HepG2 (cell line): Measurements from ENCODE around the gene HSF4. TPM values are rescaled to one million over a fixed set of nuclear protein-coding genes. Genes with fewer than 3 reads are reported as not detected.

Experiments
- CEBPB ChIP-seq: IDR thresholded peaks from 2 replicates; pipeline ENCODE4 v1.6.1; 2011; ENCODE audit warnings: low read depth, low read length, improper control_type of control experiment, borderline replicate concordance
- GTF3A ChIP-seq: sonication (generic); formaldehyde crosslinking; conservative IDR thresholded peaks from 2 replicates; pipeline ENCODE4 v1.4.0; 2020; ENCODE audit warnings: mild to moderate bottlenecking, missing genetic modification reagents
- HNF4G ChIP-seq, 2 experiments: sonication (generic) in 1 of 2; formaldehyde crosslinking in 1 of 2; IDR thresholded peaks; 2 replicates each; pipeline versions ENCODE4 v1.4.0 to v1.6.1; 2011 to 2020; ENCODE audit warnings: borderline replicate concordance in 2 of 2, low read depth in 2 of 2, mild to moderate bottlenecking in 2 of 2, low read length in 1 of 2, missing genetic modification reagents in 1 of 2, moderate library complexity in 1 of 2
- MXD3 ChIP-seq: IDR thresholded peaks from 2 replicates; pipeline ENCODE4 v1.6.1; 2016; ENCODE audit warnings: mild to moderate bottlenecking, missing biosample characterization, missing genetic modification reagents
- NBN ChIP-seq: fragments of 450-650 bp; conservative IDR thresholded peaks from 2 replicates; pipeline ENCODE4 v1.6.1; 2017
- NFRKB ChIP-seq: fragments of 450-650 bp; IDR thresholded peaks from 2 replicates; pipeline ENCODE4 v1.6.1; 2017
- U2AF1 ChIP-seq: fragments of 200-400 bp; formaldehyde crosslinking; optimal IDR thresholded peaks from 2 replicates; pipeline ENCODE3; 2017; ENCODE audit warnings: mild to moderate bottlenecking, low read depth, low read length
- ZBTB4 ChIP-seq: sonication (generic); formaldehyde crosslinking; IDR thresholded peaks from 2 replicates; pipeline ENCODE4 v1.4.0; 2020; ENCODE audit warnings: missing genetic modification reagents, mild to moderate bottlenecking, borderline replicate concordance
- ZFYVE20 ChIP-seq: sonication (generic); formaldehyde crosslinking; IDR thresholded peaks from 2 replicates; pipeline ENCODE4 v1.8.0; 2023; ENCODE audit warnings: low read depth, mild to moderate bottlenecking, moderate library complexity, missing genetic modification reagents, borderline replicate concordance
- ZNF335 ChIP-seq: sonication (generic); formaldehyde crosslinking; IDR thresholded peaks from 2 replicates; pipeline ENCODE4 v1.4.0; 2020; ENCODE audit warnings: missing genetic modification reagents
- ZNF430 ChIP-seq: sonication (generic); formaldehyde crosslinking; IDR thresholded peaks from 2 replicates; pipeline ENCODE4 v1.9.0; 2021; ENCODE audit warnings: mild to moderate bottlenecking, missing genetic modification reagents
- ZNF446 ChIP-seq: sonication (generic); formaldehyde crosslinking; IDR thresholded peaks from 2 replicates; pipeline ENCODE4 v1.5.0; 2020; ENCODE audit warnings: mild to moderate bottlenecking, missing genetic modification reagents
- ZNF646 ChIP-seq: sonication (generic); formaldehyde crosslinking; IDR thresholded peaks from 2 replicates; pipeline ENCODE4 v1.9.0; 2021; ENCODE audit warnings: mild to moderate bottlenecking, missing genetic modification reagents
- ZNF780A ChIP-seq: sonication (generic); formaldehyde crosslinking; IDR thresholded peaks from 2 replicates; pipeline ENCODE4 v1.8.0; 2022; ENCODE audit warnings: mild to moderate bottlenecking, missing genetic modification reagents, moderate library complexity
- ZZZ3 ChIP-seq: sonication (generic); formaldehyde crosslinking; IDR thresholded peaks from 2 replicates; pipeline ENCODE4 v1.4.0; 2020; ENCODE audit warnings: missing genetic modification reagents, mild to moderate bottlenecking, borderline replicate concordance
- polyA plus RNA-seq, 8 experiments: library from polyadenylated mRNA; depleted of rRNA in 3 of 8; stranded (reverse) in 7 of 8; unstranded in 1 of 8; fragments of >200 nt; fragmentation: Illumina TruSeq in 4 of 8; extraction: Trizol in 4 of 8; gene quantifications; 2 replicates each; pipeline versions ENCODE4 v1.2.1 to v1.2.3, GENCODE V29; 2011 to 2016; ENCODE audit warnings: low read depth in 4 of 8, missing spikeins in 1 of 8, mixed read lengths in 1 of 8; ENCODE audit not compliant: insufficient read depth in 1 of 8
- total RNA-seq, 5 experiments: library from RNA; depleted of rRNA; stranded (reverse); fragments of >200 nt; fragmentation: Illumina TruSeq; extraction: Trizol; gene quantifications; 2 replicates each; pipeline ENCODE4 v1.2.3, GENCODE V29; 2016; ENCODE audit warnings: low read depth in 1 of 5
- TF ChIP-seq, protein P1 (sequence below): sonication (generic); formaldehyde crosslinking; IDR thresholded peaks from 2 replicates; pipeline ENCODE4 v1.8.0; 2022; ENCODE audit warnings: mild to moderate bottlenecking, missing genetic modification reagents, moderate library complexity
- TF ChIP-seq, protein P2 (sequence below): sonication (generic); formaldehyde crosslinking; IDR thresholded peaks from 2 replicates; pipeline ENCODE4 v1.4.0; 2020; ENCODE audit warnings: missing genetic modification reagents, borderline replicate concordance

Gene HSF4
- total and polyA plus RNA-seq, 2 of the 13 experiments (the other 11 are each of a cell fraction or from before 2014, with no cell fraction given), result 3.5 to 16.9 TPM

DNA sequence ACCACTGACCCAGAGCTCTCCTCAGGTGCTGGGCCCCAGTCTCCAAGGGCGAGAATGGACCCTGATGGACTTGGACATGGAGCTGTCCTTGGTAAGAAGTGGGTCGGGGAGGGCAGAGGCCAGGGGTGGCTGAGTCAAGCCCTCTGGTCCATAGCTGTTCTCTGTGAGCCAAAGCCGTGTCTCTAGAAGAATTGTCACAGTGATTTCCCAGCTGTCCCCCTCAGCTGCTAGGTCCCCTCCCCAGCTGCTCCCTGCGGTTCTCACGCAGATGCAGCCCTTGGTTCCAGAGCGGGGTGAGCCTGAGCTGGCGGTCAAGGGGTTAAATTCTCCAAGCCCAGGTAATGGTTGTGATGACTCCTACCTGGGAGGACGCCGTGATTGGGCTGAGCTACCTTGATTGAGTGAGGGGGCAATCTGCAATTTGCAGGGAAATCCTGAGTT, 4.5 kb downstream of the HSF4 start (continued):
- TF ChIP-seq, protein P1, sequence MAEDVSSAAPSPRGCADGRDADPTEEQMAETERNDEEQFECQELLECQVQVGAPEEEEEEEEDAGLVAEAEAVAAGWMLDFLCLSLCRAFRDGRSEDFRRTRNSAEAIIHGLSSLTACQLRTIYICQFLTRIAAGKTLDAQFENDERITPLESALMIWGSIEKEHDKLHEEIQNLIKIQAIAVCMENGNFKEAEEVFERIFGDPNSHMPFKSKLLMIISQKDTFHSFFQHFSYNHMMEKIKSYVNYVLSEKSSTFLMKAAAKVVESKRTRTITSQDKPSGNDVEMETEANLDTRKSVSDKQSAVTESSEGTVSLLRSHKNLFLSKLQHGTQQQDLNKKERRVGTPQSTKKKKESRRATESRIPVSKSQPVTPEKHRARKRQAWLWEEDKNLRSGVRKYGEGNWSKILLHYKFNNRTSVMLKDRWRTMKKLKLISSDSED (CRISPR knock-in tag), result 0 out of 2 replicates have a peak, but pooled peaks have one; percentile 40
- no peak for TF ChIP-seq ZNF446 (CRISPR knock-in tag)
- TF ChIP-seq GTF3A, result no peak
- TF ChIP-seq U2AF1, result no peak
- no peak for TF ChIP-seq ZZZ3 (CRISPR knock-in tag)
- no peak for TF ChIP-seq NFRKB
- no peak for TF ChIP-seq NBN
- TF ChIP-seq ZNF335 (CRISPR knock-in tag), result no peak
- TF ChIP-seq, protein P2, sequence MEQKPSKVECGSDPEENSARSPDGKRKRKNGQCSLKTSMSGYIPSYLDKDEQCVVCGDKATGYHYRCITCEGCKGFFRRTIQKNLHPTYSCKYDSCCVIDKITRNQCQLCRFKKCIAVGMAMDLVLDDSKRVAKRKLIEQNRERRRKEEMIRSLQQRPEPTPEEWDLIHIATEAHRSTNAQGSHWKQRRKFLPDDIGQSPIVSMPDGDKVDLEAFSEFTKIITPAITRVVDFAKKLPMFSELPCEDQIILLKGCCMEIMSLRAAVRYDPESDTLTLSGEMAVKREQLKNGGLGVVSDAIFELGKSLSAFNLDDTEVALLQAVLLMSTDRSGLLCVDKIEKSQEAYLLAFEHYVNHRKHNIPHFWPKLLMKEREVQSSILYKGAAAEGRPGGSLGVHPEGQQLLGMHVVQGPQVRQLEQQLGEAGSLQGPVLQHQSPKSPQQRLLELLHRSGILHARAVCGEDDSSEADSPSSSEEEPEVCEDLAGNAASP (CRISPR knock-in tag), result no peak
- TF ChIP-seq ZBTB4 (CRISPR knock-in tag), result no peak
- TF ChIP-seq MXD3 (CRISPR knock-in tag), result no peak
- TF ChIP-seq HNF4G (IDR thresholded peaks at IDR 0.05; ENCODE audit: borderline replicate concordance, low read depth, low read length), result no peak
- no peak for TF ChIP-seq HNF4G (CRISPR knock-in tag; IDR thresholded peaks at IDR 0.05; ENCODE audit: borderline replicate concordance, low read depth)
- TF ChIP-seq ZFYVE20, result no peak
- TF ChIP-seq CEBPB, result no peak
- no peak for TF ChIP-seq ZNF430 (CRISPR knock-in tag)
- no peak for TF ChIP-seq ZNF646 (CRISPR knock-in tag)
- TF ChIP-seq ZNF780A, result no peak
